Measurements from ENCODE around the gene SPACA6.

DNA sequence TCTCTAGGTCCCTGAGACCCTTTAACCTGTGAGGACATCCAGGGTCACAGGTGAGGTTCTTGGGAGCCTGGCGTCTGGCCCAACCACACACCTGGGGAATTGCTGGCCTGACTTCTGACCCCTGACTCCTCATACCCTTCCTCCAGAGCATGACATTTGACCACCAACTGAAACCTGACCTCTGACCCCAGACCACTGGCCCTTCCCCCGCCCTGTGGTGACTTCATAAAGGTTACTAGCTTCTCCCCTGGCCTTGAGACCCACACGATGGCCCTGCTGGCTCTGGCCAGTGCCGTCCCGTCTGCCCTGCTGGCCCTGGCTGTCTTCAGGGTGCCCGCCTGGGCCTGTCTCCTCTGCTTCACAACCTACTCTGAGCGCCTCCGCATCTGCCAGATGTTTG, at the start of gene SPACA6:
- TF ChIP-seq, protein P1, sequence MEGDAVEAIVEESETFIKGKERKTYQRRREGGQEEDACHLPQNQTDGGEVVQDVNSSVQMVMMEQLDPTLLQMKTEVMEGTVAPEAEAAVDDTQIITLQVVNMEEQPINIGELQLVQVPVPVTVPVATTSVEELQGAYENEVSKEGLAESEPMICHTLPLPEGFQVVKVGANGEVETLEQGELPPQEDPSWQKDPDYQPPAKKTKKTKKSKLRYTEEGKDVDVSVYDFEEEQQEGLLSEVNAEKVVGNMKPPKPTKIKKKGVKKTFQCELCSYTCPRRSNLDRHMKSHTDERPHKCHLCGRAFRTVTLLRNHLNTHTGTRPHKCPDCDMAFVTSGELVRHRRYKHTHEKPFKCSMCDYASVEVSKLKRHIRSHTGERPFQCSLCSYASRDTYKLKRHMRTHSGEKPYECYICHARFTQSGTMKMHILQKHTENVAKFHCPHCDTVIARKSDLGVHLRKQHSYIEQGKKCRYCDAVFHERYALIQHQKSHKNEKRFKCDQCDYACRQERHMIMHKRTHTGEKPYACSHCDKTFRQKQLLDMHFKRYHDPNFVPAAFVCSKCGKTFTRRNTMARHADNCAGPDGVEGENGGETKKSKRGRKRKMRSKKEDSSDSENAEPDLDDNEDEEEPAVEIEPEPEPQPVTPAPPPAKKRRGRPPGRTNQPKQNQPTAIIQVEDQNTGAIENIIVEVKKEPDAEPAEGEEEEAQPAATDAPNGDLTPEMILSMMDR (IDR thresholded peaks at IDR 0.05; ENCODE audit: insufficient read depth, low read length, poor library complexity, severe bottlenecking), result no peak
- no peak for TF ChIP-seq EZH2phosphoT487 (conservative IDR thresholded peaks at IDR 0.05; ENCODE audit: low read length)
